Tibial nerve (tissue), 4 donors: ENCODE results near the gene NAT14. TPM values are rescaled to one million over a fixed set of nuclear protein-coding genes. Genes with fewer than 3 reads are reported as not detected.

Experiments used
- DNase-seq, 2 donors: peaks; one replicate each; pipeline ENCODE4 v3.0.0-alpha.2; 2019; ENCODE audit warnings: low spot score in 2 of 2
- H3K27ac ChIP-seq, 4 donors: fragments of 200-600 bp; sonication (generic) in 3 of 4; one replicate each; pipeline ENCODE4 v1.5.1; 2017 to 2019; ENCODE audit warnings: mild to moderate bottlenecking in 1 of 4
- H3K27me3 ChIP-seq, 2 donors: fragments of 200-600 bp; sonication (generic) in 1 of 2; one replicate each; pipeline versions ENCODE4 v1.5.1 to v1.6.0; 2017 to 2019
- H3K36me3 ChIP-seq, 3 donors: fragments of 200-600 bp; sonication (generic); one replicate each; pipeline ENCODE4 v1.5.1; 2018 to 2019
- H3K4me1 ChIP-seq, 4 donors: fragments of 200-600 bp; sonication (generic) in 3 of 4; one replicate each; pipeline ENCODE4 v1.5.1; 2017 to 2019
- H3K4me3 ChIP-seq, 4 donors: fragments of 200-600 bp; sonication (generic) in 3 of 4; one replicate each; pipeline ENCODE4 v1.5.1; 2017 to 2019; ENCODE audit warnings: mild to moderate bottlenecking in 1 of 4, moderate library complexity in 1 of 4
- H3K9me3 ChIP-seq, 4 donors: fragments of 200-600 bp; sonication (generic) in 3 of 4; one replicate each; pipeline ENCODE4 v1.5.1; 2017 to 2019
- CTCF ChIP-seq, 5 experiments: fragments of 200-600 bp in 3 of 5; fragments of 450-650 bp in 2 of 5; sonication (generic) in 3 of 5; IDR thresholded peaks; one replicate each; pipeline ENCODE4 v1.5.1; 2016 to 2019; ENCODE audit warnings: antibody characterized with exemption in 5 of 5, mild to moderate bottlenecking in 3 of 5, moderate library complexity in 2 of 5
- EP300 ChIP-seq, 2 donors: sonication (generic); formaldehyde crosslinking; IDR thresholded peaks; one replicate each; pipeline ENCODE4 v1.6.1; 2017; ENCODE audit warnings: antibody characterized with exemption in 2 of 2, mild to moderate bottlenecking in 1 of 2
- POLR2A ChIP-seq, 2 donors: fragments of 450-650 bp; IDR thresholded peaks; one replicate each; pipeline ENCODE4 v1.6.1; 2017; ENCODE audit warnings: antibody characterized with exemption in 2 of 2, mild to moderate bottlenecking in 2 of 2, moderate library complexity in 2 of 2
- WGBS, 2 donors: methylation state at CpG; one replicate each; pipeline ENCODE4 v1.1.5; 2018; 5-methylcytosine and 5-hydroxymethylcytosine counted together
- total RNA-seq, 4 donors: library from RNA; depleted of rRNA; stranded (reverse); fragments of >200 nt; gene quantifications; one replicate each; pipeline ENCODE4 v1.1.0, GENCODE V29; 2016

NAT14 gene
- total RNA-seq, 4 donors from 2014 or later: 3.1 to 8.0 (median 4.3) TPM

- 64 to 67% methylated on average over 12 of the region's 12 CpGs for WGBS, 2 donors
- no peak overlapping the region for H3K4me3 ChIP-seq
- no peaks in the 10 kb centered on the region for H3K9me3 ChIP-seq
- H3K36me3 ChIP-seq: no peaks in the 10 kb centered on the region
- H3K27me3 ChIP-seq: peaks cover 0 to 10% of the 10 kb centered on the region in 2 donors
- TF ChIP-seq POLR2A (IDR thresholded peaks at IDR 0.05): no peak
- TF ChIP-seq EP300 (IDR thresholded peaks at IDR 0.05): no peak
- no peak for TF ChIP-seq CTCF (IDR thresholded peaks at IDR 0.05)
- H3K27ac ChIP-seq: no peak overlapping the region
- DNase-seq: no peak
- no peaks in the 10 kb centered on the region for H3K4me1 ChIP-seq
Measured at GRCh38 chr19:55535173-55535964, 50.4 kb downstream of the NAT14 start.

DNA sequence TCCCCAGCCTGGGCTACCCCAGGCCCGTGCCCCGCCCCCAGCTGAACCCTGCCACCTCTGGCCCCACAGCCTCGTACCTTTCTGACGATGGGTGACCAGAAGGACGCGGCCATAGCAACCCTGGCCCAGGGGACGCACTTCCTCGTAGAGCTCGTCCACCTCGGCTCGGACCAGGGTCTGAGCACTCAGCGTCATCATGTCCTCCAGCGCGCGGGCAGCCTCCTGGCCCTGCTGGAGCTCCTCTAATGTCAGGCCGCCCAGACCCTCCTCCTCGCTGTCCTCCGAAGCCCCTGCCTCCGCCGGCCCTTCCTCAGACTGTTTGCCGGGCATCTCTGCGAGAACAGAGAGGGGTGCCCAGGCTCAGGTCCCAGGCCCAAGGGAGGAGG is 51.0 kb downstream of the NAT14 start:
- no peak for DNase-seq
- Histone ChIP-seq H3K27ac (no peak overlapping the region), H3K36me3 (no peaks in the 10 kb centered on the region), H3K27me3 (peaks cover 0 to 8% of the 10 kb centered on the region in 2 donors), H3K9me3 (no peaks in the 10 kb centered on the region), H3K4me1 (no peaks in the 10 kb centered on the region), H3K4me3 (no peak overlapping the region)
- WGBS, 2 donors: 70 to 82% methylated on average over 12 to 21 of the region's 22 CpGs
- TF ChIP-seq EP300 (IDR thresholded peaks at IDR 0.05) (no peak), CTCF (IDR thresholded peaks at IDR 0.05) (no peak), POLR2A (IDR thresholded peaks at IDR 0.05) (no peak)

- DNase-seq: no peak
- Histone ChIP-seq H3K36me3 (no peaks in the 10 kb centered on the region), H3K4me1 (no peaks in the 10 kb centered on the region), H3K9me3 (no peaks in the 10 kb centered on the region), H3K4me3 (no peak overlapping the region), H3K27me3 (peaks cover 0 to 4% of the 10 kb centered on the region in 2 donors), H3K27ac (no peak overlapping the region)
- WGBS, 2 donors: 88 to 91% methylated on average over 10 to 11 of the region's 11 CpGs
- no peak for TF ChIP-seq EP300 (IDR thresholded peaks at IDR 0.05)
Measured at GRCh38 chr19:55536366-55536765, 51.4 kb downstream of the NAT14 start.

Other genes starting within 250 kb of the NAT14 start
- gene PPP6R1, start 226.2 kb upstream of the NAT14 start, total RNA-seq: 10 to 100 TPM; 35.4 to 56.7 (median 40.7) TPM
- 10 to 100 TPM; 33.7 to 49.6 (median 40.5) TPM for gene HSPBP1, start 205.1 kb upstream of the NAT14 start, total RNA-seq
- gene BRSK1, start 201.2 kb upstream of the NAT14 start, total RNA-seq: 1 to 10 TPM; 4.6 to 6.9 (median 5.9) TPM
- 10 to 100 TPM in 1 of 4 donors, 1 to 10 TPM in 3; 5.5 to 17.1 (median 7.7) TPM for gene TMEM150B, start 159.8 kb upstream of the NAT14 start, total RNA-seq
- gene KMT5C, start 145.3 kb upstream of the NAT14 start, total RNA-seq: 10 to 100 TPM; 30.6 to 50.0 (median 41.2) TPM
- gene COX6B2, start 130.5 kb upstream of the NAT14 start, total RNA-seq: not detected
- gene GARIN5B, start 121.9 kb upstream of the NAT14 start, total RNA-seq: not detected
- under 1 TPM in 1 of 4 donors, not detected in 3; 0.21 TPM for gene IL11, start 114.7 kb upstream of the NAT14 start, total RNA-seq
- 1 to 10 TPM in 1 of 4 donors, not detected in 3; 2.7 TPM for gene TMEM190, start 108.4 kb upstream of the NAT14 start, total RNA-seq
- gene TMEM238, start 100.9 kb upstream of the NAT14 start, total RNA-seq: 1 to 10 TPM in 2 of 4 donors, under 1 TPM in 2; 0.63 to 7.5 (median 2.6) TPM
- gene RPL28, start 99.3 kb upstream of the NAT14 start, total RNA-seq: 100 to 1,000 TPM; 266 to 574 (median 354) TPM
- gene UBE2S, start 77.4 kb upstream of the NAT14 start, total RNA-seq: 10 to 100 TPM in 2 of 4 donors, 1 to 10 TPM in 2; 8.0 to 16.2 (median 9.9) TPM
- gene SHISA7, start 41.9 kb upstream of the NAT14 start, total RNA-seq: 1 to 10 TPM in 3 of 4 donors, under 1 TPM in 1; 0.42 to 4.1 (median 2.0) TPM
- gene ISOC2, start 23.5 kb upstream of the NAT14 start, total RNA-seq: 10 to 100 TPM; 38.0 to 80.4 (median 65.9) TPM
- not detected for gene C19orf85, start 20.4 kb upstream of the NAT14 start, total RNA-seq
- 10 to 100 TPM in 1 of 4 donors, 1 to 10 TPM in 3; 3.5 to 16.8 (median 4.0) TPM for gene ZNF628, start 8.6 kb upstream of the NAT14 start, total RNA-seq
- 10 to 100 TPM in 1 of 4 donors, 1 to 10 TPM in 3; 3.9 to 14.5 (median 7.2) TPM for gene SSC5D, start 3.2 kb downstream of the NAT14 start, total RNA-seq
- not detected for gene SBK2, start 51.9 kb downstream of the NAT14 start, total RNA-seq
- gene SBK3, start 60.4 kb downstream of the NAT14 start, total RNA-seq: under 1 TPM in 1 of 4 donors, not detected in 3; 0.59 TPM
- gene ZNF579, start 95.7 kb downstream of the NAT14 start, total RNA-seq: 1 to 10 TPM; 2.0 to 5.3 (median 4.2) TPM
- gene FIZ1, start 114.3 kb downstream of the NAT14 start, total RNA-seq: 10 to 100 TPM in 1 of 4 donors, 1 to 10 TPM in 3; 4.8 to 11.7 (median 7.9) TPM
- gene ZNF524, start 115.1 kb downstream of the NAT14 start, total RNA-seq: 10 to 100 TPM; 23.1 to 35.0 (median 27.0) TPM
- 10 to 100 TPM in 3 of 4 donors, 1 to 10 TPM in 1; 8.8 to 15.0 (median 12.7) TPM for gene ZNF865, start 120.5 kb downstream of the NAT14 start, total RNA-seq
- gene ZNF784, start 139.4 kb downstream of the NAT14 start, total RNA-seq: 1 to 10 TPM; 1.5 to 6.9 (median 1.9) TPM
- 10 to 100 TPM; 24.1 to 67.5 (median 35.0) TPM for gene ZNF580, start 155.8 kb downstream of the NAT14 start, total RNA-seq
- gene ZNF581, start 158.5 kb downstream of the NAT14 start, total RNA-seq: 10 to 100 TPM in 2 of 4 donors, 1 to 10 TPM in 2; 5.7 to 19.4 (median 8.8) TPM
- gene CCDC106, start 163.0 kb downstream of the NAT14 start, total RNA-seq: 10 to 100 TPM; 14.5 to 39.6 (median 16.1) TPM
- 100 to 1,000 TPM; 115 to 242 (median 141) TPM for gene U2AF2, start 169.8 kb downstream of the NAT14 start, total RNA-seq
- 100 to 1,000 TPM in 3 of 4 donors, 10 to 100 TPM in 1; 92.0 to 164 (median 118) TPM for gene EPN1, start 190.0 kb downstream of the NAT14 start, total RNA-seq